MM.1S (cell line): ENCODE data around the gene IL22RA2.

Source experiments
- DNase-seq: peaks from one replicate; pipeline ENCODE4 v3.0.0-alpha.2; 2015
- H2AFZ ChIP-seq: fragments of 300-600 bp; sonication (generic); 2 replicates; pipeline ENCODE4 v1.6.0; 2016; ENCODE audit warnings: antibody characterized with exemption, low read length
- H3F3A ChIP-seq: fragments of 300-600 bp; sonication (generic); 2 replicates; pipeline ENCODE4 v1.6.1; 2016; ENCODE audit warnings: mild to moderate bottlenecking, antibody characterized with exemption, low read length, moderate library complexity, mixed read lengths; ENCODE audit not compliant: insufficient read depth
- H3K27ac ChIP-seq: fragments of 300-600 bp; sonication (generic); 2 replicates; pipeline ENCODE4 v1.5.1; 2016; ENCODE audit warnings: mild to moderate bottlenecking, low read length
- H3K27me3 ChIP-seq: fragments of 300-600 bp; sonication (generic); replicated peaks from 2 replicates; pipeline ENCODE4 v1.6.0; 2016; ENCODE audit warnings: low read length; ENCODE audit not compliant: insufficient read depth
- H3K36me3 ChIP-seq: fragments of 300-600 bp; sonication (generic); replicated peaks from 2 replicates; pipeline ENCODE4 v1.6.1; 2016; ENCODE audit warnings: mild to moderate bottlenecking, low read length, mixed read lengths; ENCODE audit not compliant: insufficient read depth
- H3K4me1 ChIP-seq: fragments of 300-600 bp; sonication (generic); 2 replicates; pipeline ENCODE4 v1.6.1; 2016; ENCODE audit warnings: low read length, mixed read lengths
- H3K4me2 ChIP-seq: fragments of 300-600 bp; sonication (generic); 2 replicates; pipeline ENCODE4 v1.6.0; 2016; ENCODE audit warnings: low read depth, low read length
- H3K4me3 ChIP-seq: fragments of 300-600 bp; sonication (generic); 2 replicates; pipeline ENCODE4 v1.5.1; 2016; ENCODE audit warnings: low read length, mixed read lengths
- H3K79me2 ChIP-seq: fragments of 300-600 bp; sonication (generic); 2 replicates; pipeline ENCODE4 v1.6.1; 2016; ENCODE audit warnings: mixed run types, low read length, mixed read lengths
- H3K9ac ChIP-seq: fragments of 300-600 bp; sonication (generic); 2 replicates; pipeline ENCODE4 v1.6.1; 2016; ENCODE audit warnings: low read length, mixed read lengths
- H3K9me2 ChIP-seq: fragments of 300-600 bp; sonication (generic); replicated peaks from 2 replicates; pipeline ENCODE4 v1.6.1; 2016; ENCODE audit warnings: mild to moderate bottlenecking, low read length, mixed read lengths; ENCODE audit not compliant: insufficient read depth
- H3K9me3 ChIP-seq: fragments of 300-600 bp; sonication (generic); replicated peaks from 2 replicates; pipeline ENCODE4 v1.6.1; 2016; ENCODE audit warnings: mild to moderate bottlenecking, low read length, mixed read lengths; ENCODE audit not compliant: insufficient read depth
- H4K20me1 ChIP-seq: fragments of 300-600 bp; sonication (generic); 2 replicates; pipeline ENCODE4 v1.6.1; 2016; ENCODE audit warnings: mild to moderate bottlenecking, low read length, moderate library complexity, mixed read lengths; ENCODE audit not compliant: insufficient read depth
- CTCF ChIP-seq: fragments of 300-600 bp; sonication (generic); IDR thresholded peaks from 2 replicates; pipeline ENCODE4 v1.5.1; 2016; ENCODE audit warnings: antibody characterized with exemption, low read length, mixed read lengths
- EZH2 ChIP-seq: fragments of 300-600 bp; sonication (generic); optimal IDR thresholded peaks from 2 replicates; pipeline ENCODE3; 2017; ENCODE audit warnings: low read depth, mild to moderate bottlenecking, antibody characterized with exemption, low read length, mixed read lengths
- EZH2phosphoT487 ChIP-seq: fragments of 300-600 bp; sonication (generic); IDR thresholded peaks from 2 replicates; pipeline ENCODE4 v1.6.1; 2018; ENCODE audit warnings: antibody characterized with exemption, low read length

Gene IL22RA2, protein sequence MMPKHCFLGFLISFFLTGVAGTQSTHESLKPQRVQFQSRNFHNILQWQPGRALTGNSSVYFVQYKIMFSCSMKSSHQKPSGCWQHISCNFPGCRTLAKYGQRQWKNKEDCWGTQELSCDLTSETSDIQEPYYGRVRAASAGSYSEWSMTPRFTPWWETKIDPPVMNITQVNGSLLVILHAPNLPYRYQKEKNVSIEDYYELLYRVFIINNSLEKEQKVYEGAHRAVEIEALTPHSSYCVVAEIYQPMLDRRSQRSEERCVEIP

DNA sequence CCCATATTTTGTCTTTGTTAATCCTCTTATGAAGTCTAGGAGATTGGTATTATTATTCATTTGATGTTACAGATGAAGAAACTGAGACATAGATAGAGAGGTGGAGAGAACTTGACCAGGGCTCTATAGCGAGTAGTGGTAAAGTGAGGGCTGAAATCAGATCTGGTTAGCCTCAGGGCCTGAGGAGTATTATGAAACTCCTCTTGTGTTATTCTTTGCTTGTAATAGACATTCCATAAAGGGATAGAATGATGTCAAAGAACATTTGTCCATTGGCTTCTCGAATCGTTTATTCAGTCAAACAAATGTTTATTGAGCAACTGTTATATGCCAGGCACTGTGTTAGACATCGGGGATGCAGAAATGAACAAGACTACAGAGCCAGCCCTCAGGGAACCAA lies at the start of gene IL22RA2:
Gene IL22RA2 (minus strand): TSS at position 144 of the 400 bp plus-strand sequence. CDS start 11,895 bp downstream, outside the sequence.
- Histone ChIP-seq H3K9ac (no peak within 1 kb of the TSS), H3K4me2 (no peak within 1 kb of the TSS), H3K27me3 (no peaks in the 10 kb centered on the region), H3K27ac (no peak within 1 kb of the TSS), H3K79me2 (no peaks in the 10 kb centered on the region), H3K4me3 (no peak within 1 kb of the TSS), H3K36me3 (no peaks in the 10 kb centered on the region), H3K9me2 (no peaks in the 10 kb centered on the region), H2AFZ (no peak within 1 kb of the TSS), H3K9me3 (no peaks in the 10 kb centered on the region), H4K20me1 (no peaks in the 10 kb centered on the region), H3K4me1 (no peaks in the 10 kb centered on the region), H3F3A (no peaks in the 10 kb centered on the region)
- no peak for DNase-seq
- no peak for TF ChIP-seq EZH2phosphoT487
- no peak for TF ChIP-seq EZH2
- TF ChIP-seq CTCF, result no peak

DNA sequence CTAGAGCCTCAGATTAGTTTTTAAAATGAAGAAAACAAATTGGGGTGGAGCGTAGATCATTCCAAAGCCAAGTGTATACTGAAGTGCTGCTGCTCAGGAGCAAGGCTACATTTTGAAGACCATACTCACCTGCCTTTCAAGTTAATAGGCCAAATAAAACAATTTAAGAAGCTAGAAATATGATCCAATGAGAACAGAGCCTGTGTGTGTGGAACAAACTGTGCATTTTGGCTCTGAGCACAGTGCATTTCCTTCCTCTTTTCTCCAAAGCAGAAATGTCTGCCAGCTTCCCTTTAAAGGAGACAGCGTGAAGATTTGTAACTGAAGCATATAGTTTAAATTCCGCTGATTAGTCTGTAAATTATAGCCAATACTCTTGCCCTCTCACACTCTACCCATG lies 48.9 kb upstream of the IL22RA2 start:
- Histone ChIP-seq H3K79me2 (peaks cover 17% of the 10 kb centered on the region), H3K9ac (no peak overlapping the region), H4K20me1 (no peaks in the 10 kb centered on the region), H3K36me3 (no peaks in the 10 kb centered on the region), H3K27me3 (peaks cover 25% of the 10 kb centered on the region), H3K9me2 (no peaks in the 10 kb centered on the region), H3K4me3 (no peak overlapping the region), H3K4me2 (no peak overlapping the region), H3K4me1 (peaks cover 15% of the 10 kb centered on the region), H3K27ac (no peak overlapping the region), H3K9me3 (no peaks in the 10 kb centered on the region), H2AFZ (no peak overlapping the region), H3F3A (peaks cover 4% of the 10 kb centered on the region; the same call in 1 of the 2 replicates)
- no peak for DNase-seq
- TF ChIP-seq EZH2 (no peak), CTCF (no peak), EZH2phosphoT487 (no peak)

GRCh38 chr6:137219664-137220252 lies 46.3 kb upstream of the IL22RA2 start:
- peaks cover 30% of the 10 kb centered on the region for H3K79me2 ChIP-seq
- TF ChIP-seq EZH2phosphoT487 (no peak), EZH2 (no peak), CTCF (no peak)
- H3K36me3 ChIP-seq, result no peaks in the 10 kb centered on the region
- H3K9me3 ChIP-seq, result no peaks in the 10 kb centered on the region
- H4K20me1 ChIP-seq, result no peaks in the 10 kb centered on the region
- peak overlapping the region; percentile 86 for H3K4me3 ChIP-seq
- H3K27me3 ChIP-seq, result 0 out of 2 replicates have a peak, but pooled peaks cover 3% of the 10 kb centered on the region
- H2AFZ ChIP-seq, result peak overlapping the region; percentile 75
- peaks cover 12% of the 10 kb centered on the region for H3K4me1 ChIP-seq
- H3F3A ChIP-seq, result peaks cover 4% of the 10 kb centered on the region; the same call in 1 of the 2 replicates
- H3K9ac ChIP-seq, result no peak overlapping the region
- no peak for DNase-seq
- peak overlapping the region; percentile 20; the same call in 1 of the 2 replicates for H3K27ac ChIP-seq
- no peaks in the 10 kb centered on the region for H3K9me2 ChIP-seq
- H3K4me2 ChIP-seq, result peak overlapping the region; percentile 86
